Spleen (tissue), 13 donors: ENCODE measurements around the gene ERC2. TPM values are rescaled to one million over a fixed set of nuclear protein-coding genes. Genes with fewer than 3 reads are reported as not detected.
"Not testable (repeated sequence)": the region's sequence is repeated elsewhere in the genome, so short reads cannot be mapped to it uniquely, and the experiment has no call there.

ENCODE experiments used
- DNase-seq: peaks from one replicate; pipeline ENCODE4 v3.0.0-alpha.2; 2020
- H3K27ac ChIP-seq, 8 donors: fragments of 200-600 bp; sonication (generic) in 7 of 8; 1 replicate in 4 of 8; 2 replicates in 4 of 8; pipeline versions ENCODE4 v1.5.0 to v1.8.0; 2016 to 2021; ENCODE audit warnings: inconsistent platforms in 4 of 8, mild to moderate bottlenecking in 4 of 8, moderate library complexity in 1 of 8
- H3K27me3 ChIP-seq, 7 donors: fragments of 200-600 bp; sonication (generic) in 6 of 7; replicated peaks in 1 of 7; 1 replicate in 4 of 7; 2 replicates in 3 of 7; pipeline versions ENCODE4 v1.5.0 to v1.8.0; 2016 to 2021; ENCODE audit warnings: inconsistent platforms in 3 of 7, mild to moderate bottlenecking in 1 of 7
- H3K36me3 ChIP-seq, 6 donors: fragments of 200-600 bp; sonication (generic) in 5 of 6; 1 replicate in 4 of 6; 2 replicates in 2 of 6; pipeline versions ENCODE4 v1.5.0 to v1.8.0; 2016 to 2021; ENCODE audit warnings: inconsistent platforms in 2 of 6
- H3K4me1 ChIP-seq, 6 donors: fragments of 200-600 bp; sonication (generic) in 5 of 6; 1 replicate in 3 of 6; 2 replicates in 3 of 6; pipeline versions ENCODE4 v1.5.0 to v1.8.0; 2016 to 2021; ENCODE audit warnings: inconsistent platforms in 3 of 6
- H3K4me3 ChIP-seq, 8 donors: fragments of 200-600 bp; sonication (generic) in 7 of 8; 1 replicate in 4 of 8; 2 replicates in 4 of 8; pipeline versions ENCODE4 v1.5.0 to v1.8.0; 2016 to 2021; ENCODE audit warnings: inconsistent platforms in 4 of 8, mild to moderate bottlenecking in 4 of 8, moderate library complexity in 2 of 8
- H3K9me3 ChIP-seq, 8 donors: fragments of 200-600 bp; sonication (generic) in 7 of 8; 1 replicate in 4 of 8; 2 replicates in 4 of 8; pipeline versions ENCODE4 v1.5.0 to v1.8.0; 2016 to 2021; ENCODE audit warnings: inconsistent platforms in 4 of 8
- CTCF ChIP-seq, 11 experiments: fragments of 200-600 bp in 7 of 11; fragments of 450-650 bp in 4 of 11; sonication (generic) in 4 of 11; IDR thresholded peaks in 8 of 11; conservative IDR thresholded peaks in 3 of 11; 1 replicate in 7 of 11; 2 replicates in 4 of 11; pipeline versions ENCODE4 v1.4.0 to v1.8.0; 2016 to 2021; ENCODE audit warnings: antibody characterized with exemption in 11 of 11, inconsistent platforms in 4 of 11, mild to moderate bottlenecking in 1 of 11
- POLR2A ChIP-seq, 3 donors: fragments of 450-650 bp; IDR thresholded peaks; one replicate each; pipeline ENCODE4 v1.5.1; 2017; ENCODE audit warnings: antibody characterized with exemption in 3 of 3, mild to moderate bottlenecking in 1 of 3
- POLR2AphosphoS5 ChIP-seq, 3 donors: sonication (generic); formaldehyde crosslinking; IDR thresholded peaks; one replicate each; pipeline ENCODE4 v1.5.1; 2017; ENCODE audit warnings: antibody characterized with exemption in 3 of 3
- WGBS, 5 donors: extraction: QIAGEN DNeasy Blood & Tissue Kit in 3 of 5; methylation state at CpG; one replicate each; pipeline versions ENCODE4 v1.1.5 to v1.1.7; 2013 to 2018; 5-methylcytosine and 5-hydroxymethylcytosine counted together
- intact Hi-C: fragments of 100-400 bp; cut with DNase I; formaldehyde crosslinking; loops from one replicate; pipeline ENCODE4 v1.15.0; 2023; ENCODE audit warnings: low total_unique reads
- long read RNA-seq, 2 donors: transcript quantifications; one replicate each; lab custom pipeline, GENCODE V29; 2026
- polyA plus RNA-seq, 3 donors: library from polyadenylated mRNA; stranded (reverse); fragments of 200-250 nt; gene quantifications; one replicate each; pipeline ENCODE4 v1.2.1, GENCODE V29; 2013
- total RNA-seq, 7 donors: library from RNA; depleted of rRNA in 3 of 7; stranded (reverse); fragments of >200 nt in 3 of 7; fragmentation: NEBNext Ultra II Directional in 4 of 7; extraction: Animal tissue kit (Norgen Biotek cat#: 25700) in 4 of 7; gene quantifications; one replicate each; pipeline versions ENCODE4 v1.1.0 to v1.2.1, GENCODE V29; 2016 to 2021
- donor health status: healthy with polysubstance abuse.
- donor health status: DM: no; HTN: no; CAD: no; lungs with moderate emphysema.
- donor health status: DM: no; HTN: no; CAD: no.
- donor health status: Bipolar disorder and iron deficiency.
- donor health status: healthy.
- donor health status: DM: no; HTN: no; CAD: no.
- donor health status: DM: yes; HTN: yes; CAD: no.

Gene ERC2
- 1 to 10 TPM in 3 of 7 donors, under 1 TPM in 4; 0.20 to 4.9 (median 0.57) TPM for total RNA-seq
- under 1 TPM; 0.04 to 0.10 (median 0.08) TPM for polyA plus RNA-seq
- long read RNA-seq, donor 1, result 0 reads
- long read RNA-seq, donor 2, result 0 reads

DNA sequence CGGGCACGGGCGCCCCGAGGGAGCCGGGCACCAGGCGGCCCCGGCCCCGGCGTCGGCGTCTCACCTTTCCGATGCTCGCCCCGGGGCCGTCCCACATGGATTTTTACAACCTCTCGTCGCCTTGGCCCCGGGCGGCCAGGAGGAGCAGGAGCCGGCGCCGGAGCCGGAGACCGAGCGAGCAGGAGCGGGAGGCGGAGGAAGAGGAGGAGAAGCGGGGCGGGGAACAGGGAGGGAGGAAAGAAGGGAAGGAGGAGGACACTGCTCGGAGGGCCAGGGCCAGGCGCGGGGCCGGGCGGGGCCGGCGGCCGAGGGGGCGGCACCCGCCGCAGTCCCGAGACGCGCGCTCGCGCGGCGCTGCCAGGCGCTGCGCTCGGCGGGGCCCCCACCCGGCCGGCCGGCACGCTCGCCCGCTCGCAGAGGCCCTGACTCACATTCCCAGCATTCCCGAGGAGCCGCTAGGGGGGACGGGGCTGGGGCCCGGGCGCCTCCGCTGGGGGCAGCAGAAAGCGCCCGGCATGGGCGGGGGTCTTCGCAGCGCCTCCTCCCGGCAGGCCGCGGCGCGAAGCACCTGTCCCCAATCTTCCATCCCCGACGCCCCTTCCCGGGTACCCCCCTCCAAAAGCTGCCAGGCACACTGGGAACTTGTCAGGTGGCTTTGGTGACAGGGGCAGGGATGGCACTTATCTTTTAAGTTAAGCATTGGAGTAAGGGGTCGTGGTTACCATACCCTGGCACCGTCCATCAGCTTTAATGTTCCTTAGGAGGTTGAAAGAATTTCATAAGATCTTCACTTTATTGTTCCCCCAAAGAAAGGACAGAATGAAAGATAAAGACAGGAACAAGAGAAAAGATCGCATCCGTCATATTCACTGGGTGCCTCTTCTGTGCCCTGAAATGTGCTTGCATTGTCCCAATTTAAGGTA, at the start of gene ERC2:
Gene ERC2 (minus strand): TSS at position 284 of the 923 bp plus-strand sequence.
- 6 to 10% (median 7%) methylated on average over 53 to 82 of the region's 82 CpGs for WGBS, 5 donors

DNA sequence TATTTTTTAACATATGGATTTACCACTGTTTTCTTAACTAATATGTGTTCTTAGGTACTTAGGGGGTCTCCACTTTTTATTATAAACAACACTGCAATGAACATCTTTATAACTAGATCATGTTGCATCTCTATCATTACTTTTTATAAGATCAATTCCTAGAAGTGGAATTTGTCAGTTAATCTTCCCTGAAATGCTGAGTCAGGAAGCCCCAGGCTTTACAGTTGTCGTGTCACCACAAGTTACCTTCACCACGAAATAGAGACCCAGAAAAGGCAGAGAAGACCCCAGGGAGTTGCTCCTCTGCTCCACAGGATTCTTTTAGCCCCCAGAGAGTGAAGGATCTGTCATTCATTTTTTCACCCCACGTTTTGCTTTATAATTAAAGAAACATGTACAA, 34.5 kb upstream of the ERC2 start:
- Histone ChIP-seq H3K27ac (no peak overlapping the region), H3K9me3 (no peaks in the 10 kb centered on the region), H3K4me1 (no peaks in the 10 kb centered on the region), H3K36me3 (no peaks in the 10 kb centered on the region), H3K27me3 (peaks cover 0 to 19% (median 0%) of the 10 kb centered on the region in 7 donors), H3K4me3 (no peak overlapping the region)
- WGBS, 5 donors, result 30 to 50% (median 46%) methylated on average over 3 of the region's 3 CpGs
- intact Hi-C loops, result no loop called here
- TF ChIP-seq POLR2AphosphoS5 (IDR thresholded peaks at IDR 0.05) (no peak), POLR2A (IDR thresholded peaks at IDR 0.05) (no peak), CTCF (IDR thresholded peaks at IDR 0.05 in 8 of 11, conservative IDR thresholded peaks at IDR 0.05 in 3 of 11) (no peak)
- DNase-seq, result no peak

More for the DNA sequence above, at the start of gene ERC2:
- Histone ChIP-seq H3K9me3 (no peaks in the 10 kb centered on the region), H3K27ac (no peak within 1 kb of the TSS), H3K36me3 (no peaks in the 10 kb centered on the region), H3K4me3 (peak within 1 kb of the TSS in 7 of 8 donors; percentile 24 to 64 (median 32)), H3K4me1 (peaks cover 0 to 20% (median 14%) of the 10 kb centered on the region in 6 donors), H3K27me3 (peaks cover 0 to 79% (median 49%) of the 10 kb centered on the region in 7 donors)
- intact Hi-C loops, result no loop called here
- TF ChIP-seq POLR2A (IDR thresholded peaks at IDR 0.05), result no peak
- no peak for TF ChIP-seq POLR2AphosphoS5 (IDR thresholded peaks at IDR 0.05)
- TF ChIP-seq CTCF (IDR thresholded peaks at IDR 0.05 in 8 of 11, conservative IDR thresholded peaks at IDR 0.05 in 3 of 11), result no peak
- DNase-seq, result no peak

DNA sequence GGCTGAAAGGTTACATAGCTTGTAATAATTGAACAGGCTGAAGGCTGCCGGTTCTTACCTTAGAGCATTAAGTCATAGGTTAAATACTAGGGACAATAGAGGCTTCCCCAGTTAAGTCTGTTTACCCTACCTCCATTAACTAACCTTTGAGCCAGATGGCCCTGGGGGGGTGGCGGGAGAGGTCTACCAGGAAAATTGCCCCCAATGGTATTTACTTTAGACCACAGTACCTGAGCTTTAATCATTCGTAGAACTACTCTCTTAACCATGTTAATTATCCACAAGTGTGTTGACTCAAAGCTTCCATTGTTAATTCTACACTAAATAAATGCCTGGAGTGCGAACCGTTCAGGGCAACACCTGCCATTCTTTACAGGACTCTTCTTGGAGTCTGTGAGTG, 28.1 kb upstream of the ERC2 start:
- H3K36me3 ChIP-seq, DNase-seq, H3K9me3 ChIP-seq, H3K4me3 ChIP-seq, H3K27ac ChIP-seq, intact Hi-C loops, H3K4me1 ChIP-seq: not testable (repeated sequence)
- WGBS, 5 donors, result 81 to 91% (median 85%) methylated on average over 5 of the region's 5 CpGs
- peaks cover 0 to 28% (median 0%) of the 10 kb centered on the region in 7 donors for H3K27me3 ChIP-seq

DNA sequence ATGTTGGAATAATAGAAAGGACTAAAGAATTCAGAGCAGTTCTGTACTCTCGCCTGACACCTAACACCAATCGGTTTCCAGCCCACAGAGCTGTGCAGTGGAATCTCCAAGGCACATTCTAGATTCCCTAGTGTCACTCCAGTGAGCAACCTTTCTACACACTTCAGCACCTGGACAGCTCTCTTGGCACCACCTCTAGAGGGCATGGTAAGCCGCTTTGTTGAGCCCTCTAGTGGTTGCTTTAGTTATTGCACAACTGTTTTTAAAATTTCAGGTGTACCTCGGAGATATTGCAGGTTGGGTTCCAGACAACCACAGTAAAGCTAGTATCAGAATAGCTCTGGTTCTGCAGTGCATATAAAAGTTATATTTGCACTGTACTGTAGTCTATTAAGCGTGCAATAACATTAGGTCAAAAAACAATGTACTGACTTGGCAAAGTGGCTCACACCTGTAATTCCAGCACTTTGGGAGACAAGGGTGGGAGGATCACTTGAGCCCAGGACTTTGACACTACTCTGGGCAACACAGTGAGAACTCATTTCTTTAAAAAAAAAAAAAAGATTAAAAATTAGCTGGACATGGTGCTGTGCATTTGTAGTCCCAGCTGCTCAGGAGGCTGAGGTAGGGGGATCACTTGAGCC, 26.5 kb upstream of the ERC2 start:
- intact Hi-C loops, result no loop called here

More for the DNA sequence above, 26.5 kb upstream of the ERC2 start:
- Histone ChIP-seq H3K27me3 (peaks cover 0 to 43% (median 0%) of the 10 kb centered on the region in 7 donors), H3K4me1 (no peaks in the 10 kb centered on the region), H3K36me3 (no peaks in the 10 kb centered on the region), H3K27ac (no peak overlapping the region), H3K4me3 (no peak overlapping the region), H3K9me3 (no peaks in the 10 kb centered on the region)
- DNase-seq, result peak; percentile 76
- WGBS, 5 donors, result 2 to 10% (median 4%) methylated on average over 5 of the region's 5 CpGs
- peak; percentile 49 to 86 (median 76) for TF ChIP-seq CTCF (IDR thresholded peaks at IDR 0.05 in 8 of 11, conservative IDR thresholded peaks at IDR 0.05 in 3 of 11)
- TF ChIP-seq POLR2AphosphoS5 (IDR thresholded peaks at IDR 0.05), result no peak
- no peak for TF ChIP-seq POLR2A (IDR thresholded peaks at IDR 0.05)
